ENCODE measurements around the gene ENPEP. TPM values are rescaled to one million over a fixed set of nuclear protein-coding genes. Genes with fewer than 3 reads are reported as not detected.
"Not testable (repeated sequence)": the region's sequence is repeated elsewhere in the genome, so short reads cannot be mapped to it uniquely, and the experiment has no call there.

Gene ENPEP
- polyA plus RNA-seq, 3 donors from 2014 or later = not detected

GRCh38 chr4:110550260-110550659 lies 74.3 kb downstream of the ENPEP start:
- H3K27me3 Mint-ChIP-seq (ENCODE audit: low read depth in 3 of 3) = peaks cover 1 to 6% (median 4%) of the 10 kb centered on the region in 3 donors
- no peak overlapping the region for H3K27ac Mint-ChIP-seq
- H3K4me1 Mint-ChIP-seq = no peaks in the 10 kb centered on the region
- no peak for DNase-seq
- no peaks in the 10 kb centered on the region for H3K36me3 Mint-ChIP-seq
- peaks cover 0 to 5% (median 0%) of the 10 kb centered on the region in 6 donors for H3K9me3 Mint-ChIP-seq
- H3K4me3 Mint-ChIP-seq = no peak overlapping the region

- DNase-seq = no peak
- Mint-ChIP-seq H3K27ac (no peak overlapping the region), H3K4me1 (no peaks in the 10 kb centered on the region)
Measured at GRCh38 chr4:110553197-110553596, 77.2 kb downstream of the ENPEP start.

GRCh38 chr4:110567214-110567613 lies 91.3 kb downstream of the ENPEP start:
- H3K4me1 Mint-ChIP-seq = no peaks in the 10 kb centered on the region
- H3K27ac Mint-ChIP-seq = no peak overlapping the region
- H3K27me3 Mint-ChIP-seq (ENCODE audit: low read depth in 3 of 3) = peaks cover 1 to 8% (median 2%) of the 10 kb centered on the region in 3 donors
- no peak overlapping the region for H3K4me3 Mint-ChIP-seq
- peaks cover 0 to 4% (median 0%) of the 10 kb centered on the region in 6 donors for H3K9me3 Mint-ChIP-seq
- no peak for DNase-seq
- no peaks in the 10 kb centered on the region for H3K36me3 Mint-ChIP-seq

More at GRCh38 chr4:110553197-110553596, 77.2 kb downstream of the ENPEP start:
- H3K27me3 Mint-ChIP-seq (ENCODE audit: low read depth in 3 of 3) = peaks cover 0 to 7% (median 0%) of the 10 kb centered on the region in 3 donors
- H3K9me3 Mint-ChIP-seq = peaks cover 0 to 2% (median 0%) of the 10 kb centered on the region in 6 donors
- H3K4me3 Mint-ChIP-seq = no peak overlapping the region
- no peaks in the 10 kb centered on the region for H3K36me3 Mint-ChIP-seq

- DNase-seq, H3K27ac Mint-ChIP-seq: not testable (repeated sequence)
- peaks cover 0 to 15% (median 0%) of the 10 kb centered on the region in 6 donors for H3K9me3 Mint-ChIP-seq
Measured at GRCh38 chr4:110576696-110577095, 100.7 kb downstream of the ENPEP start.

GRCh38 chr4:110586131-110586850 lies 110.3 kb downstream of the ENPEP start:
- H3K4me3 Mint-ChIP-seq = no peak overlapping the region
- no peaks in the 10 kb centered on the region for H3K4me1 Mint-ChIP-seq
- no peak for DNase-seq
- H3K9me3 Mint-ChIP-seq = peaks cover 0 to 1% (median 0%) of the 10 kb centered on the region in 6 donors
- H3K36me3 Mint-ChIP-seq = no peaks in the 10 kb centered on the region
- H3K27ac Mint-ChIP-seq = no peak overlapping the region
- peaks cover 1 to 4% (median 2%) of the 10 kb centered on the region in 3 donors for H3K27me3 Mint-ChIP-seq (ENCODE audit: low read depth in 3 of 3)

More at GRCh38 chr4:110576696-110577095, 100.7 kb downstream of the ENPEP start:
- H3K36me3 Mint-ChIP-seq; H3K27me3 Mint-ChIP-seq (ENCODE audit: low read depth in 3 of 3); H3K4me1 Mint-ChIP-seq; H3K4me3 Mint-ChIP-seq: not testable (repeated sequence)

- no peak for DNase-seq
- Mint-ChIP-seq H3K9me3 (peaks cover 0 to 2% (median 0%) of the 10 kb centered on the region in 6 donors), H3K36me3 (no peaks in the 10 kb centered on the region), H3K27me3 (ENCODE audit: low read depth in 3 of 3) (peaks cover 1 to 4% (median 2%) of the 10 kb centered on the region in 3 donors), H3K4me1 (no peaks in the 10 kb centered on the region), H3K4me3 (no peak overlapping the region), H3K27ac (no peak overlapping the region)
Measured at GRCh38 chr4:110587666-110588285, 111.8 kb downstream of the ENPEP start.

GRCh38 chr4:110589297-110589696 lies 113.3 kb downstream of the ENPEP start:
- no peaks in the 10 kb centered on the region for H3K4me1 Mint-ChIP-seq
- H3K9me3 Mint-ChIP-seq = peaks cover 0 to 4% (median 0%) of the 10 kb centered on the region in 6 donors
- no peak overlapping the region for H3K27ac Mint-ChIP-seq
- peaks cover 1 to 4% (median 2%) of the 10 kb centered on the region in 3 donors for H3K27me3 Mint-ChIP-seq (ENCODE audit: low read depth in 3 of 3)
- DNase-seq = no peak
- H3K4me3 Mint-ChIP-seq = no peak overlapping the region
- no peaks in the 10 kb centered on the region for H3K36me3 Mint-ChIP-seq

- Mint-ChIP-seq H3K9me3 (peaks cover 0 to 14% (median 4%) of the 10 kb centered on the region in 6 donors), H3K4me3 (no peak overlapping the region), H3K27ac (no peak overlapping the region), H3K36me3 (peaks cover 0 to 4% (median 0%) of the 10 kb centered on the region in 3 donors), H3K27me3 (ENCODE audit: low read depth in 3 of 3) (peaks cover 1 to 8% (median 2%) of the 10 kb centered on the region in 3 donors), H3K4me1 (no peaks in the 10 kb centered on the region)
- no peak for DNase-seq
Measured at GRCh38 chr4:110595583-110595982, 119.6 kb downstream of the ENPEP start.

GRCh38 chr4:110596431-110596830 lies 120.5 kb downstream of the ENPEP start:
- Mint-ChIP-seq H3K4me1 (no peaks in the 10 kb centered on the region), H3K27me3 (ENCODE audit: low read depth in 3 of 3) (peaks cover 0 to 11% (median 1%) of the 10 kb centered on the region in 3 donors), H3K4me3 (no peak overlapping the region), H3K9me3 (peaks cover 0 to 19% (median 5%) of the 10 kb centered on the region in 6 donors), H3K36me3 (peaks cover 0 to 4% (median 0%) of the 10 kb centered on the region in 3 donors), H3K27ac (no peak overlapping the region)
- DNase-seq = no peak

GRCh38 chr4:110597582-110597981 lies 121.6 kb downstream of the ENPEP start:
- peaks cover 0 to 11% (median 1%) of the 10 kb centered on the region in 3 donors for H3K27me3 Mint-ChIP-seq (ENCODE audit: low read depth in 3 of 3)
- no peak for DNase-seq

GRCh38 chr4:110602061-110602460 lies 126.1 kb downstream of the ENPEP start:
- Mint-ChIP-seq H3K27ac (no peak overlapping the region), H3K4me3 (no peak overlapping the region), H3K36me3 (peaks cover 0 to 4% (median 0%) of the 10 kb centered on the region in 3 donors), H3K9me3 (peaks cover 0 to 15% (median 3%) of the 10 kb centered on the region in 6 donors), H3K4me1 (no peaks in the 10 kb centered on the region), H3K27me3 (ENCODE audit: low read depth in 3 of 3) (peaks cover 0 to 15% (median 0%) of the 10 kb centered on the region in 3 donors)
- no peak for DNase-seq

More at GRCh38 chr4:110597582-110597981, 121.6 kb downstream of the ENPEP start:
- Mint-ChIP-seq H3K36me3 (peaks cover 0 to 4% (median 0%) of the 10 kb centered on the region in 3 donors), H3K4me3 (no peak overlapping the region), H3K4me1 (no peaks in the 10 kb centered on the region), H3K9me3 (peaks cover 0 to 19% (median 5%) of the 10 kb centered on the region in 6 donors), H3K27ac (no peak overlapping the region)

GRCh38 chr4:110605077-110605476 lies 129.1 kb downstream of the ENPEP start:
- Mint-ChIP-seq H3K9me3 (peaks cover 0 to 25% (median 5%) of the 10 kb centered on the region in 6 donors), H3K36me3 (no peaks in the 10 kb centered on the region), H3K4me3 (no peak overlapping the region), H3K4me1 (no peaks in the 10 kb centered on the region), H3K27ac (no peak overlapping the region), H3K27me3 (ENCODE audit: low read depth in 3 of 3) (peaks cover 1 to 21% (median 5%) of the 10 kb centered on the region in 3 donors)
- no peak for DNase-seq

GRCh38 chr4:110609044-110609750 lies 133.2 kb downstream of the ENPEP start:
- H3K36me3 Mint-ChIP-seq = no peaks in the 10 kb centered on the region
- no peak overlapping the region for H3K27ac Mint-ChIP-seq
- no peaks in the 10 kb centered on the region for H3K4me1 Mint-ChIP-seq
- peaks cover 10 to 31% (median 17%) of the 10 kb centered on the region in 3 donors for H3K27me3 Mint-ChIP-seq (ENCODE audit: low read depth in 3 of 3)
- H3K4me3 Mint-ChIP-seq = no peak overlapping the region
- DNase-seq = no peak
- peaks cover 0 to 20% (median 7%) of the 10 kb centered on the region in 6 donors for H3K9me3 Mint-ChIP-seq

GRCh38 chr4:110610620-110610939 lies 134.6 kb downstream of the ENPEP start:
- Mint-ChIP-seq H3K9me3 (peaks cover 0 to 20% (median 7%) of the 10 kb centered on the region in 6 donors), H3K4me3 (no peak overlapping the region), H3K27me3 (ENCODE audit: low read depth in 3 of 3) (peaks cover 14 to 31% (median 23%) of the 10 kb centered on the region in 3 donors), H3K4me1 (no peaks in the 10 kb centered on the region), H3K27ac (no peak overlapping the region), H3K36me3 (no peaks in the 10 kb centered on the region)
- DNase-seq = no peak

All from immature natural killer cell (primary cell).